Common myeloid progenitor, CD34-positive (primary cell): ENCODE results near the gene NXNL1.

ENCODE experiments used
- CTCF ChIA-PET: fragments of 350-600 bp; sonication (Branson Sonifier 250); formaldehyde crosslinking; loops from one replicate; lab custom pipeline; 2021; ENCODE audit warnings: antibody characterized with exemption; lab: Charles Lee
- POLR2A ChIA-PET: fragments of 350-600 bp; sonication (Branson Sonifier 250); formaldehyde crosslinking; loops from one replicate; lab custom pipeline; 2021; ENCODE audit warnings: antibody characterized with exemption; lab: Charles Lee
- DNase-seq, 3 donors: peaks; one replicate each; pipeline versions ENCODE4 v3.0.0 to v3.0.0-alpha.2; 2013
- H3K27ac ChIP-seq, 2 experiments: 1 replicate in 1 of 2; 2 replicates in 1 of 2; pipeline ENCODE4 v1.7.0; 2013; ENCODE audit warnings: inconsistent platforms in 2 of 2, low read length in 2 of 2, mild to moderate bottlenecking in 2 of 2, low read depth in 1 of 2, moderate library complexity in 1 of 2; ENCODE audit not compliant: severe bottlenecking in 2 of 2, insufficient read depth in 1 of 2, poor library complexity in 1 of 2
- H3K27me3 ChIP-seq, 5 experiments: replicated peaks in 2 of 5; 1 replicate in 3 of 5; 2 replicates in 2 of 5; pipeline versions ENCODE4 v1.6.1 to v1.7.0; 2013; ENCODE audit warnings: low read length in 4 of 5, mild to moderate bottlenecking in 2 of 5, moderate library complexity in 2 of 5, inconsistent platforms in 1 of 5; ENCODE audit not compliant: insufficient read depth in 5 of 5, control insufficient read depth in 4 of 5
- H3K36me3 ChIP-seq, 4 experiments: 1 replicate in 2 of 4; 2 replicates in 2 of 4; pipeline versions ENCODE4 v1.6.1 to v1.7.0; 2013; ENCODE audit warnings: low read length in 3 of 4, control low read depth in 1 of 4, mild to moderate bottlenecking in 1 of 4; ENCODE audit not compliant: control insufficient read depth in 4 of 4, insufficient read depth in 4 of 4
- H3K4me1 ChIP-seq, 4 experiments: 1 replicate in 3 of 4; 2 replicates in 1 of 4; pipeline versions ENCODE4 v1.6.1 to v1.7.1; 2013; ENCODE audit warnings: low read length in 3 of 4, mild to moderate bottlenecking in 3 of 4, control low read depth in 1 of 4, inconsistent platforms in 1 of 4, moderate library complexity in 1 of 4; ENCODE audit not compliant: control insufficient read depth in 4 of 4, insufficient read depth in 4 of 4; ENCODE audit errors: control extremely low read depth in 1 of 4
- H3K4me3 ChIP-seq, 7 experiments: 1 replicate in 4 of 7; 2 replicates in 3 of 7; pipeline versions ENCODE4 v1.5.1 to v1.7.0; 2013; ENCODE audit warnings: mild to moderate bottlenecking in 7 of 7, low read length in 6 of 7, moderate library complexity in 6 of 7, inconsistent platforms in 2 of 7, low read depth in 2 of 7, control low read depth in 1 of 7; ENCODE audit not compliant: insufficient read depth in 4 of 7, control insufficient read depth in 1 of 7; ENCODE audit errors: extremely low read depth in 1 of 7
- H3K9me3 ChIP-seq, 5 experiments: 1 replicate in 4 of 5; 2 replicates in 1 of 5; pipeline versions ENCODE4 v1.6.1 to v1.7.1; 2013; ENCODE audit warnings: low read length in 4 of 5, mild to moderate bottlenecking in 2 of 5, inconsistent platforms in 1 of 5, low read depth in 1 of 5, moderate library complexity in 1 of 5; ENCODE audit not compliant: control insufficient read depth in 4 of 5, insufficient read depth in 2 of 5; ENCODE audit errors: control extremely low read depth in 1 of 5
- WGBS: methylation state at CpG from one replicate; pipeline ENCODE4 v1.1.5; 2013; ENCODE audit not compliant: insufficient coverage; 5-methylcytosine and 5-hydroxymethylcytosine counted together

NXNL1 gene

GRCh38 chr19:17456127-17456526 is 4.6 kb downstream of the NXNL1 start:
- Histone ChIP-seq H3K4me3 (no peak overlapping the region), H3K27ac (no peak overlapping the region), H3K4me1 (peaks cover 0 to 6% (median 5%) of the 10 kb centered on the region in 4 experiments), H3K27me3 (peaks cover 0 to 39% (median 19%) of the 10 kb centered on the region in 5 experiments), H3K36me3 (no peaks in the 10 kb centered on the region), H3K9me3 (peaks cover 0 to 2% (median 0%) of the 10 kb centered on the region in 5 experiments)
- DNase-seq = no peak
- CTCF ChIA-PET = interaction anchor here (1.0 to 1.5 kb wide), 2 partner anchors 10 to 34 kb away, joined by 3 to 5 read pairs; no protein-coding TSS in a partner anchor
- POLR2A ChIA-PET = no interaction called here
- WGBS = 66% methylated on average over 6 of the region's 11 CpGs

- POLR2A ChIA-PET = no interaction called here
- Histone ChIP-seq H3K27ac (no peak overlapping the region), H3K36me3 (no peaks in the 10 kb centered on the region), H3K4me1 (peaks cover 0 to 12% (median 8%) of the 10 kb centered on the region in 4 experiments), H3K4me3 (no peak overlapping the region), H3K9me3 (peaks cover 0 to 2% (median 0%) of the 10 kb centered on the region in 5 experiments), H3K27me3 (peaks cover 0 to 39% (median 19%) of the 10 kb centered on the region in 5 experiments)
- CTCF ChIA-PET = interaction anchor here (1.0 to 1.5 kb wide), 4 partner anchors 10 to 34 kb away, joined by 3 to 8 read pairs (median 4); no protein-coding TSS in a partner anchor
- DNase-seq = peak in 2 of 3 donors; percentile 19 to 43
- WGBS = 11% methylated on average over 43 of the region's 58 CpGs
Observed at GRCh38 chr19:17455308-17456123, 5.2 kb downstream of the NXNL1 start.

- Histone ChIP-seq H3K4me3 (no peak overlapping the region), H3K27me3 (peaks cover 0 to 39% (median 19%) of the 10 kb centered on the region in 5 experiments), H3K9me3 (peaks cover 0 to 2% (median 0%) of the 10 kb centered on the region in 5 experiments), H3K27ac (no peak overlapping the region), H3K4me1 (peaks cover 0 to 21% (median 12%) of the 10 kb centered on the region in 4 experiments), H3K36me3 (no peaks in the 10 kb centered on the region)
- ChIA-PET POLR2A (interaction anchor here (0.6 kb wide), 1 partner anchor 9 kb away, joined by 4 read pairs; no protein-coding TSS in a partner anchor), CTCF (interaction anchor here (0.6 to 1.3 kb wide), 5 partner anchors 10 to 49 kb away, joined by 3 to 8 read pairs (median 4); partner anchors contain the start of gene BST2)
- no peak for DNase-seq
- WGBS = 33% methylated on average over 9 of the region's 13 CpGs
Observed at GRCh38 chr19:17454576-17455071, 6.1 kb downstream of the NXNL1 start.

GRCh38 chr19:17451820-17452219 is 8.9 kb downstream of the NXNL1 start:
- CTCF ChIA-PET = interaction anchor here (0.7 to 1.1 kb wide), 2 partner anchors 11 to 48 kb away, joined by 3 to 4 read pairs; no protein-coding TSS in a partner anchor
- Histone ChIP-seq H3K27me3 (peaks cover 0 to 33% (median 14%) of the 10 kb centered on the region in 5 experiments), H3K4me1 (peaks cover 0 to 33% (median 23%) of the 10 kb centered on the region in 4 experiments), H3K27ac (no peak overlapping the region), H3K4me3 (no peak overlapping the region), H3K9me3 (peaks cover 0 to 2% (median 0%) of the 10 kb centered on the region in 5 experiments), H3K36me3 (no peaks in the 10 kb centered on the region)
- DNase-seq = no peak
- WGBS = 97% methylated on average over 3 of the region's 4 CpGs
- POLR2A ChIA-PET = no interaction called here

- ChIA-PET POLR2A (no interaction called here), CTCF (interaction anchor here (1.1 to 1.6 kb wide), 2 partner anchors 19 to 49 kb away, joined by 4 to 6 read pairs; no protein-coding TSS in a partner anchor)
- Histone ChIP-seq H3K27me3 (peaks cover 0 to 20% (median 7%) of the 10 kb centered on the region in 5 experiments), H3K9me3 (peaks cover 0 to 2% (median 0%) of the 10 kb centered on the region in 5 experiments), H3K36me3 (no peaks in the 10 kb centered on the region), H3K4me3 (no peak overlapping the region), H3K27ac (no peak overlapping the region), H3K4me1 (peaks cover 0 to 33% (median 19%) of the 10 kb centered on the region in 4 experiments)
- DNase-seq = peak; percentile 29 to 76 (median 62)
- 43% methylated on average over 2 of the region's 8 CpGs for WGBS
Observed at GRCh38 chr19:17450264-17451075, 10.3 kb downstream of the NXNL1 start.

- ChIA-PET CTCF (interaction anchor here (0.7 to 2.0 kb wide), 9 partner anchors 11 to 112 kb away, joined by 3 to 8 read pairs (median 4); partner anchors contain the start of genes MVB12A and NXNL1), POLR2A (interaction anchor here (0.6 kb wide), 1 partner anchor 15 kb away, joined by 3 read pairs; no protein-coding TSS in a partner anchor)
- Histone ChIP-seq H3K9me3 (peaks cover 0 to 2% (median 0%) of the 10 kb centered on the region in 5 experiments), H3K27ac (no peak within 1 kb of the TSS), H3K4me3 (peak within 1 kb of the TSS; percentile 11 to 71 (median 48)), H3K36me3 (no peaks in the 10 kb centered on the region), H3K4me1 (peaks cover 0 to 33% (median 18%) of the 10 kb centered on the region in 4 experiments), H3K27me3 (peaks cover 0 to 3% (median 0%) of the 10 kb centered on the region in 5 experiments)
- peak; percentile 62 to 76 (median 75) for DNase-seq
- 1% methylated on average over 70 of the region's 81 CpGs for WGBS
Observed at GRCh38 chr19:17448131-17448967, 12.4 kb downstream of the NXNL1 start, which contains the start of gene TMEM221. TMEM221 (minus strand) TSS chr19:17448668; CDS start chr19:17448462, 206 bp downstream.
